ENCODE data around the gene ELMOD3. TPM values are rescaled to one million over a fixed set of nuclear protein-coding genes. Genes with fewer than 3 reads are reported as not detected.

The ELMOD3 gene
- total RNA-seq, 1 experiment from 2014 or later, result 16.2 TPM

DNA sequence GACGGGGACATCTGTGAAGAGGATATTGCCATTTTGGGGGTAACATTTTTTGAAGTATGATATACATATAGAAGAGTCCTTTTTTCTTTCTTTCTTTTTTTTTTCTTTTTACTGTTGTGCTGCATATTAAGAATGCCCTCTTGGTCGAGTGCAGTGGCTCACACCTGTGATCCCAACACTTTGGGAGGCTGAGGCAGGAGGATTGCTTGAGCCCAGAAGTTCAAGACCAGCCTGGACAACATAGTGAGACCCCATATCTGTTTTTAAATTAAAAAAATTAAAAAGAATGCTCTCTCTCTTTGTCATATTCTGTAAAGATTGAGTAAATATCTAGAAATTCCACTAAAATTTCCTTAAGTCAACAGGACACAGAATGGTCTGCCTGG is 67.5 kb downstream of the ELMOD3 start:
- H3K27ac Mint-ChIP-seq (ENCODE audit: low read depth, unreplicated experiment), result peak overlapping the region; percentile 92
- CTCF ChIA-PET, result interaction anchor here (0.6 to 12.3 kb wide), 11 partner anchors 16 to 195 kb away, joined by 3 to 293 read pairs (median 5); partner anchors contain the start of gene GGCX
- peaks cover 30% of the 10 kb centered on the region for H3K4me1 Mint-ChIP-seq (ENCODE audit: insufficient read depth, unreplicated experiment)
- TF ChIP-seq, protein P1, sequence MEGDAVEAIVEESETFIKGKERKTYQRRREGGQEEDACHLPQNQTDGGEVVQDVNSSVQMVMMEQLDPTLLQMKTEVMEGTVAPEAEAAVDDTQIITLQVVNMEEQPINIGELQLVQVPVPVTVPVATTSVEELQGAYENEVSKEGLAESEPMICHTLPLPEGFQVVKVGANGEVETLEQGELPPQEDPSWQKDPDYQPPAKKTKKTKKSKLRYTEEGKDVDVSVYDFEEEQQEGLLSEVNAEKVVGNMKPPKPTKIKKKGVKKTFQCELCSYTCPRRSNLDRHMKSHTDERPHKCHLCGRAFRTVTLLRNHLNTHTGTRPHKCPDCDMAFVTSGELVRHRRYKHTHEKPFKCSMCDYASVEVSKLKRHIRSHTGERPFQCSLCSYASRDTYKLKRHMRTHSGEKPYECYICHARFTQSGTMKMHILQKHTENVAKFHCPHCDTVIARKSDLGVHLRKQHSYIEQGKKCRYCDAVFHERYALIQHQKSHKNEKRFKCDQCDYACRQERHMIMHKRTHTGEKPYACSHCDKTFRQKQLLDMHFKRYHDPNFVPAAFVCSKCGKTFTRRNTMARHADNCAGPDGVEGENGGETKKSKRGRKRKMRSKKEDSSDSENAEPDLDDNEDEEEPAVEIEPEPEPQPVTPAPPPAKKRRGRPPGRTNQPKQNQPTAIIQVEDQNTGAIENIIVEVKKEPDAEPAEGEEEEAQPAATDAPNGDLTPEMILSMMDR (IDR thresholded peaks at IDR 0.05; ENCODE audit: unreplicated experiment), result no peak
- BruUV-seq (replicated peaks), result no TSS peak
- no peaks in the 10 kb centered on the region for H3K27me3 Mint-ChIP-seq (ENCODE audit: insufficient read depth, unreplicated experiment)
- intact Hi-C loops (cut with micrococcal nuclease), result loop anchor here (5.0 kb wide), 1 partner anchor 180 kb away; the partner anchor contains the start of gene TMEM150A
- no peak for DNase-seq (ENCODE audit: unreplicated experiment)
- peak overlapping the region; percentile 24 for H3K4me3 Mint-ChIP-seq (ENCODE audit: unreplicated experiment)
- POLR2A ChIA-PET, result interaction anchor here (0.8 to 4.9 kb wide), 11 partner anchors 12 to 183 kb away, joined by 3 to 153 read pairs (median 9); partner anchors contain the start of genes MAT2A, RNF181 and VAMP8
- peaks cover 8% of the 10 kb centered on the region for H3K36me3 Mint-ChIP-seq (ENCODE audit: insufficient read depth, unreplicated experiment)
- H3K9me3 Mint-ChIP-seq (ENCODE audit: unreplicated experiment), result no peaks in the 10 kb centered on the region

DNA sequence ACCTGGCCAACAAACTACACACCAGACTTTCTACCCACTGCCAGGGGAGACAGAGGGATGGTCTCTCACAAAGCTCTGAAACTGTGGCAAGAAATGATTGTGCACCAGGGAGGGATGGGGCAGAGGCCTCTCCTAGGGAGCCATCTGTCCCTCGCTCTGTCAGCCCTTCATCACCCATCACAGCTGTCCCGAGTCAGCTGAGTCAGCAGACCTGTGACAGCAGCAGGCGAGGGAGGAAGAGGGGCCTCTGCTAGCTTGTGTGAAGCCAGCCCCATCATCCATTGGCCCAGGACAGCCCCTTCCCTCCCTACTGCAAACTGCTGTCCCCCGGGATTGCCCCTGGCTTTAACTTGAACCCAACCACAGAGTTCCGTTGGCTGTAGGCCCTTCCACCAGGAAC is 69.0 kb downstream of the ELMOD3 start:
- ChIA-PET POLR2A (interaction anchor here (1.0 to 1.4 kb wide), 4 partner anchors 81 to 138 kb away, joined by 3 to 4 read pairs (median 3); partner anchors contain the start of genes GGCX and MAT2A), CTCF (interaction anchor here (0.5 to 12.3 kb wide), 2 partner anchors 45 to 128 kb away, joined by 3 to 293 read pairs; no protein-coding TSS in a partner anchor)

DNA sequence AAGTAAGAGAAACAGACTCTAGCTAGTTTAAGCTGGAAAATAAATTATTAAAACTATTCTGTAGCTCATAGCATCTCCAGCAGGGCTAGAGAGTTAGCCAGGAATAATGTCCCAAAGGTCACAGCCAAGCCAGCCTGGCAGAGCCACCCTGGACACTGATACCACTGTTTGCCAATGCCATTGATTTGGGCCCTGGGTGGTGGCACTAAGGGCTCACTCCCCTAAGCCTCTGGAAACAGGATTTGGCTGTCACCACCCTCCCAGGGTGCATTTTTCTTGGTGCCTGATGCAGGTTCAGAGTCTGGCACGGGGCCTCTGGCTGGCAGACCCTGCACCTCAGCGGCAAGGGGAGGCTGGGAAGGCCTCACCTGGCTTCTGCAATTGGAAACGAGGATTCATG is 71.0 kb downstream of the ELMOD3 start:
- H3K27me3 Mint-ChIP-seq (ENCODE audit: insufficient read depth, unreplicated experiment), result no peaks in the 10 kb centered on the region
- no peak overlapping the region for H3K4me3 Mint-ChIP-seq (ENCODE audit: unreplicated experiment)
- intact Hi-C loops (cut with micrococcal nuclease), result no loop called here
- ChIA-PET POLR2A (interaction anchor here (0.6 to 1.0 kb wide), 3 partner anchors 11 to 78 kb away, joined by 3 read pairs; no protein-coding TSS in a partner anchor), CTCF (interaction anchor here (12.3 kb wide), 1 partner anchor 126 kb away, joined by 293 read pairs; no protein-coding TSS in a partner anchor)
- BruUV-seq (replicated peaks), result no TSS peak
- no peaks in the 10 kb centered on the region for H3K9me3 Mint-ChIP-seq (ENCODE audit: unreplicated experiment)
- peaks cover 15% of the 10 kb centered on the region for H3K4me1 Mint-ChIP-seq (ENCODE audit: insufficient read depth, unreplicated experiment)
- no peak overlapping the region for H3K27ac Mint-ChIP-seq (ENCODE audit: low read depth, unreplicated experiment)
- TF ChIP-seq, protein P1 (IDR thresholded peaks at IDR 0.05; ENCODE audit: unreplicated experiment), result no peak
- H3K36me3 Mint-ChIP-seq (ENCODE audit: insufficient read depth, unreplicated experiment), result peaks cover 8% of the 10 kb centered on the region
- no peak for DNase-seq (ENCODE audit: unreplicated experiment)

More for the DNA sequence above, 69.0 kb downstream of the ELMOD3 start:
- TF ChIP-seq, protein P1 (IDR thresholded peaks at IDR 0.05; ENCODE audit: unreplicated experiment), result no peak
- peaks cover 8% of the 10 kb centered on the region for H3K36me3 Mint-ChIP-seq (ENCODE audit: insufficient read depth, unreplicated experiment)
- intact Hi-C loops (cut with micrococcal nuclease), result loop anchor here (5.0 kb wide), 1 partner anchor 179 kb away; the partner anchor contains the start of gene TMEM150A
- BruUV-seq (replicated peaks), result no TSS peak
- H3K4me3 Mint-ChIP-seq (ENCODE audit: unreplicated experiment), result no peak overlapping the region
- no peaks in the 10 kb centered on the region for H3K27me3 Mint-ChIP-seq (ENCODE audit: insufficient read depth, unreplicated experiment)
- peaks cover 30% of the 10 kb centered on the region for H3K4me1 Mint-ChIP-seq (ENCODE audit: insufficient read depth, unreplicated experiment)
- no peak overlapping the region for H3K27ac Mint-ChIP-seq (ENCODE audit: low read depth, unreplicated experiment)
- DNase-seq (ENCODE audit: unreplicated experiment), result no peak
- no peaks in the 10 kb centered on the region for H3K9me3 Mint-ChIP-seq (ENCODE audit: unreplicated experiment)

DNA sequence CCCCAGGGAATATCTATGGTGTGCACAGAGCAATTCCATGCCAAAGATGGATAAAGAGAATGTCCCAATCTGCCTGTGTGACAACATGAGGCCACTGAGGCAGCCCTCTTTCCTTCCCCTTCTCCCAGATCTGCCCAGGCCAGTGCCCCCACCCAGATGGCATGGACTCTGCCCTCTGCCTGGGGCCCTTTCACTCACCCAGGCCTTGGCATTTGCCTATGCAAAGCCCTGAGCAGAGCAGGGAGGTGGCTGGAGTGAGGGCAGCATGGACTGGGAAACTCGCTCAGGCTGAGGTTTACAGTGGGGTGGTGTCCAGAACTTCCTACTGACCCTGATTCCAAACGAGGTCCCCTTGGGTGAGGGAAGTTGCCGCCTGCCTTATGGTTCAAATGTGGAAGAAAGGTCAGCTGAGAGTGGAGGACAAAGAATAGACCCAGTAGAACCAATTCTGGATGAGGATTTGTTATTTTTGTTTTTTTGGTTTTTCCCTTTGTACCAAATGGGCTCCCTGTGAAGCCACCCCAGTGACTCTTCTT is 72.8 kb downstream of the ELMOD3 start:
- POLR2A ChIA-PET, result interaction anchor here (0.8 to 1.6 kb wide), 3 partner anchors 71 to 111 kb away, joined by 3 to 5 read pairs (median 3); partner anchors contain the start of gene MAT2A
- peaks cover 8% of the 10 kb centered on the region for H3K36me3 Mint-ChIP-seq (ENCODE audit: insufficient read depth, unreplicated experiment)
- BruUV-seq (replicated peaks), result no TSS peak

More for the DNA sequence above, 72.8 kb downstream of the ELMOD3 start:
- no peak for DNase-seq (ENCODE audit: unreplicated experiment)
- H3K4me3 Mint-ChIP-seq (ENCODE audit: unreplicated experiment), result no peak overlapping the region
- TF ChIP-seq, protein P1 (IDR thresholded peaks at IDR 0.05; ENCODE audit: unreplicated experiment), result no peak
- CTCF ChIA-PET, result interaction anchor here (1.2 to 12.3 kb wide), 2 partner anchors 8 to 124 kb away, joined by 8 to 293 read pairs; no protein-coding TSS in a partner anchor
- H3K9me3 Mint-ChIP-seq (ENCODE audit: unreplicated experiment), result no peaks in the 10 kb centered on the region
- intact Hi-C loops (cut with micrococcal nuclease), result no loop called here
- no peak overlapping the region for H3K27ac Mint-ChIP-seq (ENCODE audit: low read depth, unreplicated experiment)
- no peaks in the 10 kb centered on the region for H3K4me1 Mint-ChIP-seq (ENCODE audit: insufficient read depth, unreplicated experiment)
- no peaks in the 10 kb centered on the region for H3K27me3 Mint-ChIP-seq (ENCODE audit: insufficient read depth, unreplicated experiment)

Measured in MCF 10A (cell line).